ENCODE results near the gene DNAJC22. TPM values are rescaled to one million over a fixed set of nuclear protein-coding genes. Genes with fewer than 3 reads are reported as not detected.

DNAJC22 gene
- total and polyA plus RNA-seq, 2 of the 13 experiments (the other 11 are each of a cell fraction or from before 2014, with no cell fraction given): 25.2 to 31.7 TPM

DNA sequence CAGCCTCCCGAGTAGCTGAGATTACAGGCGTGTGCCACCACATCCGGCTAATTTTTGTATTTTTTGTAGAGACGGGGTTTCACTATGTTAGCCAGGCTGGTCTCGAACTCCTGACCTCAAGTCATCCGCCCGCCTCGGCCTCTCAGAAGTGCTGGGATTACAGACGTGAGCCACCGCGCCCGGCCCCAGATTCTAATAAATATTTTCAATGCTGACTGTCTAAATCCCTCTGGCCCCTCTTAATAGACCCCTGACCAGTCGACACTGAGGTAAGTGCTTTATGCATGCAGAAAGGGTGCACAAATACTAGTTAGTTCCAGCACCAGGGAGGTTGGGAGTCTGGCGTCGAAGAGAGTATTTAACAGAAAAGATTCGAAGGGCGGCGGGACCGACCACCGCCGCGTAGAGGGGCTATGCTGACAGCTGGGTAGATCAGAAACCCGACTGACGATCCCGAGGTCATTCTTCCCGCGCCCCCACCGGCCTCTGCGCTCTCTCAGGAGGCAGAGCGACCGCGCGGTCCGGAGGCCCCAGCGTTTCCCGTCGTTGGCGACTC, 19.5 kb downstream of the DNAJC22 start (continued):
- TF ChIP-seq, protein P1, sequence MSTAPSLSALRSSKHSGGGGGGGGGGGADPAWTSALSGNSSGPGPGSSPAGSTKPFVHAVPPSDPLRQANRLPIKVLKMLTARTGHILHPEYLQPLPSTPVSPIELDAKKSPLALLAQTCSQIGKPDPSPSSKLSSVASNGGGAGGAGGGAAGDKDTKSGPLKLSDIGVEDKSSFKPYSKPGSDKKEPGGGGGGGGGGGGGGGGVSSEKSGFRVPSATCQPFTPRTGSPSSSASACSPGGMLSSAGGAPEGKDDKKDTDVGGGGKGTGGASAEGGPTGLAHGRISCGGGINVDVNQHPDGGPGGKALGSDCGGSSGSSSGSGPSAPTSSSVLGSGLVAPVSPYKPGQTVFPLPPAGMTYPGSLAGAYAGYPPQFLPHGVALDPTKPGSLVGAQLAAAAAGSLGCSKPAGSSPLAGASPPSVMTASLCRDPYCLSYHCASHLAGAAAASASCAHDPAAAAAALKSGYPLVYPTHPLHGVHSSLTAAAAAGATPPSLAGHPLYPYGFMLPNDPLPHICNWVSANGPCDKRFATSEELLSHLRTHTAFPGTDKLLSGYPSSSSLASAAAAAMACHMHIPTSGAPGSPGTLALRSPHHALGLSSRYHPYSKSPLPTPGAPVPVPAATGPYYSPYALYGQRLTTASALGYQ (CRISPR knock-in tag; IDR thresholded peaks at IDR 0.05): no peak
- TF ChIP-seq, protein P2, sequence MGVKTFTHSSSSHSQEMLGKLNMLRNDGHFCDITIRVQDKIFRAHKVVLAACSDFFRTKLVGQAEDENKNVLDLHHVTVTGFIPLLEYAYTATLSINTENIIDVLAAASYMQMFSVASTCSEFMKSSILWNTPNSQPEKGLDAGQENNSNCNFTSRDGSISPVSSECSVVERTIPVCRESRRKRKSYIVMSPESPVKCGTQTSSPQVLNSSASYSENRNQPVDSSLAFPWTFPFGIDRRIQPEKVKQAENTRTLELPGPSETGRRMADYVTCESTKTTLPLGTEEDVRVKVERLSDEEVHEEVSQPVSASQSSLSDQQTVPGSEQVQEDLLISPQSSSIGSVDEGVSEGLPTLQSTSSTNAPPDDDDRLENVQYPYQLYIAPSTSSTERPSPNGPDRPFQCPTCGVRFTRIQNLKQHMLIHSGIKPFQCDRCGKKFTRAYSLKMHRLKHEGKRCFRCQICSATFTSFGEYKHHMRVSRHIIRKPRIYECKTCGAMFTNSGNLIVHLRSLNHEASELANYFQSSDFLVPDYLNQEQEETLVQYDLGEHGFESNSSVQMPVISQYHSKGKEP (CRISPR knock-in tag; IDR thresholded peaks at IDR 0.05): no peak
- TF ChIP-seq PRMT3 (CRISPR knock-in tag; IDR thresholded peaks at IDR 0.05; ENCODE audit: borderline replicate concordance, low read depth) (no peak), SRY (CRISPR knock-in tag; IDR thresholded peaks at IDR 0.05) (no peak), NPAS2 (CRISPR knock-in tag; IDR thresholded peaks at IDR 0.05; ENCODE audit: borderline replicate concordance) (no peak), ZNF629 (CRISPR knock-in tag; conservative IDR thresholded peaks at IDR 0.05) (no peak), GTF3A (CRISPR knock-in tag; conservative IDR thresholded peaks at IDR 0.05) (no peak), CEBPB (IDR thresholded peaks at IDR 0.05; ENCODE audit: borderline replicate concordance, low read depth, low read length) (no peak), ZEB1 (IDR thresholded peaks at IDR 0.05; ENCODE audit: insufficient replicate concordance, low read depth) (no peak), ZC3H13 (CRISPR knock-in tag; IDR thresholded peaks at IDR 0.05) (no peak), NR2F2 (IDR thresholded peaks at IDR 0.05; ENCODE audit: borderline replicate concordance, low read depth) (peak; percentile 13; the same call in 1 of the 2 replicates), NR2F6 (IDR thresholded peaks at IDR 0.05) (no peak), NR2F6 (CRISPR knock-in tag; IDR thresholded peaks at IDR 0.05) (no peak), ZNF790 (CRISPR knock-in tag; IDR thresholded peaks at IDR 0.05; ENCODE audit: borderline replicate concordance) (no peak), AHR (CRISPR knock-in tag; IDR thresholded peaks at IDR 0.05) (no peak), ZNF333 (CRISPR knock-in tag; IDR thresholded peaks at IDR 0.05; ENCODE audit: borderline replicate concordance) (no peak), NFKB2 (CRISPR knock-in tag; IDR thresholded peaks at IDR 0.05; ENCODE audit: borderline replicate concordance) (0 out of 2 replicates have a peak, but pooled peaks have one; percentile 6), GFI1 (CRISPR knock-in tag; IDR thresholded peaks at IDR 0.05; ENCODE audit: borderline replicate concordance) (no peak), ZIK1 (CRISPR knock-in tag; IDR thresholded peaks at IDR 0.05; ENCODE audit: borderline replicate concordance, low read depth) (no peak), ZNF572 (CRISPR knock-in tag; IDR thresholded peaks at IDR 0.05) (no peak)
- TF ChIP-seq, protein P3, sequence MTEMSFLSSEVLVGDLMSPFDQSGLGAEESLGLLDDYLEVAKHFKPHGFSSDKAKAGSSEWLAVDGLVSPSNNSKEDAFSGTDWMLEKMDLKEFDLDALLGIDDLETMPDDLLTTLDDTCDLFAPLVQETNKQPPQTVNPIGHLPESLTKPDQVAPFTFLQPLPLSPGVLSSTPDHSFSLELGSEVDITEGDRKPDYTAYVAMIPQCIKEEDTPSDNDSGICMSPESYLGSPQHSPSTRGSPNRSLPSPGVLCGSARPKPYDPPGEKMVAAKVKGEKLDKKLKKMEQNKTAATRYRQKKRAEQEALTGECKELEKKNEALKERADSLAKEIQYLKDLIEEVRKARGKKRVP (CRISPR knock-in tag; IDR thresholded peaks at IDR 0.05): no peak
- TF ChIP-seq, protein P4, sequence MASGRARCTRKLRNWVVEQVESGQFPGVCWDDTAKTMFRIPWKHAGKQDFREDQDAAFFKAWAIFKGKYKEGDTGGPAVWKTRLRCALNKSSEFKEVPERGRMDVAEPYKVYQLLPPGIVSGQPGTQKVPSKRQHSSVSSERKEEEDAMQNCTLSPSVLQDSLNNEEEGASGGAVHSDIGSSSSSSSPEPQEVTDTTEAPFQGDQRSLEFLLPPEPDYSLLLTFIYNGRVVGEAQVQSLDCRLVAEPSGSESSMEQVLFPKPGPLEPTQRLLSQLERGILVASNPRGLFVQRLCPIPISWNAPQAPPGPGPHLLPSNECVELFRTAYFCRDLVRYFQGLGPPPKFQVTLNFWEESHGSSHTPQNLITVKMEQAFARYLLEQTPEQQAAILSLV (CRISPR knock-in tag; IDR thresholded peaks at IDR 0.05; ENCODE audit: borderline replicate concordance): no peak
- TF ChIP-seq, protein P5, sequence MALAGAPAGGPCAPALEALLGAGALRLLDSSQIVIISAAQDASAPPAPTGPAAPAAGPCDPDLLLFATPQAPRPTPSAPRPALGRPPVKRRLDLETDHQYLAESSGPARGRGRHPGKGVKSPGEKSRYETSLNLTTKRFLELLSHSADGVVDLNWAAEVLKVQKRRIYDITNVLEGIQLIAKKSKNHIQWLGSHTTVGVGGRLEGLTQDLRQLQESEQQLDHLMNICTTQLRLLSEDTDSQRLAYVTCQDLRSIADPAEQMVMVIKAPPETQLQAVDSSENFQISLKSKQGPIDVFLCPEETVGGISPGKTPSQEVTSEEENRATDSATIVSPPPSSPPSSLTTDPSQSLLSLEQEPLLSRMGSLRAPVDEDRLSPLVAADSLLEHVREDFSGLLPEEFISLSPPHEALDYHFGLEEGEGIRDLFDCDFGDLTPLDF (CRISPR knock-in tag; IDR thresholded peaks at IDR 0.05): no peak
- TF ChIP-seq, protein P6, sequence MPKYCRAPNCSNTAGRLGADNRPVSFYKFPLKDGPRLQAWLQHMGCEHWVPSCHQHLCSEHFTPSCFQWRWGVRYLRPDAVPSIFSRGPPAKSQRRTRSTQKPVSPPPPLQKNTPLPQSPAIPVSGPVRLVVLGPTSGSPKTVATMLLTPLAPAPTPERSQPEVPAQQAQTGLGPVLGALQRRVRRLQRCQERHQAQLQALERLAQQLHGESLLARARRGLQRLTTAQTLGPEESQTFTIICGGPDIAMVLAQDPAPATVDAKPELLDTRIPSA (CRISPR knock-in tag; IDR thresholded peaks at IDR 0.05; ENCODE audit: borderline replicate concordance): no peak
